Liver (tissue), 9 donors: ENCODE measurements around the gene ZNF778. TPM values are rescaled to one million over a fixed set of nuclear protein-coding genes. Genes with fewer than 3 reads are reported as not detected.

Experiments used
- DNase-seq: peaks from one replicate; pipeline ENCODE4 v3.0.0-alpha.2; 2017; ENCODE audit warnings: low spot score
- H3K27ac ChIP-seq, 2 donors: one replicate each; pipeline ENCODE4 v1.7.0; 2013; ENCODE audit warnings: inconsistent platforms in 2 of 2, low read length in 2 of 2, control low read depth in 1 of 2, low read depth in 1 of 2, mild to moderate bottlenecking in 1 of 2
- H3K27me3 ChIP-seq, 4 donors: one replicate each; pipeline versions ENCODE4 v1.6.1 to v1.7.0; 2013; ENCODE audit warnings: low read length in 3 of 4, inconsistent platforms in 1 of 4, mild to moderate bottlenecking in 1 of 4, moderate library complexity in 1 of 4; ENCODE audit not compliant: control insufficient read depth in 4 of 4, insufficient read depth in 4 of 4
- H3K36me3 ChIP-seq, 4 donors: one replicate each; pipeline versions ENCODE4 v1.6.1 to v1.7.0; 2013; ENCODE audit warnings: low read length in 3 of 4, mild to moderate bottlenecking in 3 of 4, low read depth in 1 of 4, moderate library complexity in 1 of 4; ENCODE audit not compliant: control insufficient read depth in 4 of 4, insufficient read depth in 3 of 4
- H3K4me1 ChIP-seq, 4 donors: one replicate each; pipeline versions ENCODE4 v1.6.1 to v1.7.0; 2013; ENCODE audit warnings: low read length in 3 of 4, mild to moderate bottlenecking in 3 of 4, moderate library complexity in 1 of 4; ENCODE audit not compliant: control insufficient read depth in 4 of 4, insufficient read depth in 4 of 4
- H3K4me3 ChIP-seq, 3 donors: one replicate each; pipeline versions ENCODE4 v1.6.1 to v1.7.0; 2013; ENCODE audit warnings: low read length in 3 of 3, control low read depth in 1 of 3, low read depth in 1 of 3, mild to moderate bottlenecking in 1 of 3
- H3K9ac ChIP-seq, 2 donors: one replicate each; pipeline ENCODE4 v1.7.0; 2013; ENCODE audit warnings: low read length in 2 of 2, mild to moderate bottlenecking in 2 of 2, moderate library complexity in 2 of 2, control low read depth in 1 of 2, low read depth in 1 of 2
- H3K9me3 ChIP-seq, 4 donors: one replicate each; pipeline versions ENCODE4 v1.6.1 to v1.7.0; 2013; ENCODE audit warnings: low read length in 3 of 4; ENCODE audit not compliant: control insufficient read depth in 4 of 4
- FOXA1 ChIP-seq: IDR thresholded peaks from 2 replicates; pipeline ENCODE4 v1.6.1; 2016; ENCODE audit warnings: antibody characterized with exemption
- FOXA2 ChIP-seq: IDR thresholded peaks from 2 replicates; pipeline ENCODE4 v1.6.1; 2016; ENCODE audit warnings: antibody characterized with exemption
- GABPA ChIP-seq, 2 donors: IDR thresholded peaks in 1 of 2; conservative IDR thresholded peaks in 1 of 2; 2 replicates each; pipeline ENCODE4 v1.6.1; 2016; ENCODE audit warnings: antibody characterized with exemption in 2 of 2, mild to moderate bottlenecking in 1 of 2, moderate library complexity in 1 of 2
- HNF4G ChIP-seq: IDR thresholded peaks from 2 replicates; pipeline ENCODE4 v1.6.1; 2016; ENCODE audit warnings: antibody characterized with exemption
- MAX ChIP-seq: IDR thresholded peaks from 2 replicates; pipeline ENCODE4 v1.6.1; 2016; ENCODE audit warnings: antibody characterized with exemption
- NR2F2 ChIP-seq: IDR thresholded peaks from 2 replicates; pipeline ENCODE4 v1.6.1; 2016; ENCODE audit warnings: antibody characterized with exemption
- RAD21 ChIP-seq, 2 donors: IDR thresholded peaks; 2 replicates each; pipeline ENCODE4 v1.6.1; 2016; ENCODE audit warnings: antibody characterized with exemption in 2 of 2, mild to moderate bottlenecking in 2 of 2
- REST ChIP-seq: IDR thresholded peaks from 2 replicates; pipeline ENCODE4 v1.6.1; 2016; ENCODE audit warnings: antibody characterized with exemption, mild to moderate bottlenecking
- RXRA ChIP-seq, 2 donors: IDR thresholded peaks; 2 replicates each; pipeline ENCODE4 v1.6.1; 2017 to 2018; ENCODE audit warnings: antibody characterized with exemption in 2 of 2, mild to moderate bottlenecking in 1 of 2
- TAF1 ChIP-seq: conservative IDR thresholded peaks from 2 replicates; pipeline ENCODE4 v1.6.1; 2016; ENCODE audit warnings: antibody characterized with exemption, mild to moderate bottlenecking
- YY1 ChIP-seq: IDR thresholded peaks from 2 replicates; pipeline ENCODE4 v1.6.1; 2016; ENCODE audit warnings: antibody characterized with exemption, mild to moderate bottlenecking
- WGBS: extraction: QIAGEN DNeasy Blood & Tissue Kit; methylation state at CpG from one replicate; pipeline ENCODE4 v1.1.7; 2013; 5-methylcytosine and 5-hydroxymethylcytosine counted together
- polyA plus RNA-seq, 2 donors: library from polyadenylated mRNA; stranded (reverse) in 1 of 2; unstranded in 1 of 2; fragments of 200-250 nt in 1 of 2; fragments of >200 nt in 1 of 2; fragmentation: Nextera tagmentation in 1 of 2; extraction: Ambion mirVana in 1 of 2; gene quantifications; one replicate each; pipeline versions ENCODE4 v1.2.1 to v1.2.3, GENCODE V29; 2013 to 2015
- total RNA-seq, 2 donors: library from RNA; depleted of rRNA; stranded (reverse); fragments of >200 nt; gene quantifications; one replicate each; pipeline ENCODE4 v1.2.3, GENCODE V29; 2014
- TF ChIP-seq, protein P1 (sequence below): fragments of 150-350 bp; IDR thresholded peaks from 2 replicates; pipeline ENCODE4 v1.5.1; 2017; ENCODE audit warnings: improper control_type of control experiment, low read depth, low read length; ENCODE audit not compliant: missing input control
- TF ChIP-seq, protein P2 (sequence below): IDR thresholded peaks from 2 replicates; pipeline ENCODE4 v1.6.1; 2016; ENCODE audit warnings: antibody characterized with exemption
- donor health status: healthy.
- donor health status: healthy.
- donor health status: healthy.
- donor health status: healthy.
- donor health status: healthy.

ZNF778 gene
- total and polyA plus RNA-seq, 4 donors, result 0.75 to 9.2 (median 4.2) TPM

DNA sequence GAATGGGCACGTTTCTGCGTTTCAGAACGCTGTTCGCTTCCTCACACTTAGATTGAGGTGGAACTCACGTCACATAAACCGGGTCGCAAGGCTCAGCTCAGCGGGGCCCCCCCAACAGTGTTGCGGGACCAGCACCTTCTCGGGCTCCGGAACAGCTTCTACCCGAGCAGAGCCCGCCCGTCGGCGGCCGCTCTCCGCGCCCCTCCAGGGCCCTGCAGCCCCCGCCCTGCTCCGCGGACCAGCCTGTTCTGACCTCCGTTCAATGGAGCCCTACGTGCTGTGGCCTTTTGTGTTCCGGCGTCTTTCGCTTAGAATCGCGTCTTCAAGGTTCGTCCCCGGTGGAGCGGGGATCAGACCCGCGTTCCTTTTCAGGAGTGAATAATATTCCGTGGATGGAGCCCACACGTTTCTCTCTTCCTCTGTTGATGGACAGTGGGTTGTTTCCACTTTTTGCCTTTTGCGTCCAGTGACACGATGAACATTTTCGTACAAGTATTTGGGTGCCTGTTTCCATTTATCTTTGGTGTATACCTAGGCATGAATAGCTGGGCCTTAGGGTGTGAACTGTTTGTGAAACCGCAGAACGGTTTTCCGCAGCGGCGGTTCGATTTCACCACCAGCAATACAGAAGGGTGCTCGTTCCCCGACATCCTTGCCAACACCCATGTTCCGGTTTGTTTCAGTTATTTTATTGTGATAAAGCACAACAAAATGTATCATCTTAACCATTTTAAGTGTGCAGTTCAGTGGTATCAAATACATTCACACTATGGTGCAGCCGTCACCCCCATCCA is 14.9 kb upstream of the ZNF778 start:
- Histone ChIP-seq H3K9ac (no peak overlapping the region), H3K27me3 (peaks cover 0 to 13% (median 10%) of the 10 kb centered on the region in 4 donors), H3K4me1 (peaks cover 0 to 10% (median 9%) of the 10 kb centered on the region in 4 donors), H3K9me3 (peaks cover 0 to 6% (median 1%) of the 10 kb centered on the region in 4 donors), H3K27ac (no peak overlapping the region), H3K4me3 (no peak overlapping the region), H3K36me3 (no peaks in the 10 kb centered on the region)
- 47% methylated on average over 49 of the region's 49 CpGs for WGBS
- TF ChIP-seq GABPA (IDR thresholded peaks at IDR 0.05 in 1 of 2, conservative IDR thresholded peaks at IDR 0.05 in 1 of 2), result no peak
- no peak for TF ChIP-seq YY1
- TF ChIP-seq FOXA2, result no peak
- TF ChIP-seq, protein P1, sequence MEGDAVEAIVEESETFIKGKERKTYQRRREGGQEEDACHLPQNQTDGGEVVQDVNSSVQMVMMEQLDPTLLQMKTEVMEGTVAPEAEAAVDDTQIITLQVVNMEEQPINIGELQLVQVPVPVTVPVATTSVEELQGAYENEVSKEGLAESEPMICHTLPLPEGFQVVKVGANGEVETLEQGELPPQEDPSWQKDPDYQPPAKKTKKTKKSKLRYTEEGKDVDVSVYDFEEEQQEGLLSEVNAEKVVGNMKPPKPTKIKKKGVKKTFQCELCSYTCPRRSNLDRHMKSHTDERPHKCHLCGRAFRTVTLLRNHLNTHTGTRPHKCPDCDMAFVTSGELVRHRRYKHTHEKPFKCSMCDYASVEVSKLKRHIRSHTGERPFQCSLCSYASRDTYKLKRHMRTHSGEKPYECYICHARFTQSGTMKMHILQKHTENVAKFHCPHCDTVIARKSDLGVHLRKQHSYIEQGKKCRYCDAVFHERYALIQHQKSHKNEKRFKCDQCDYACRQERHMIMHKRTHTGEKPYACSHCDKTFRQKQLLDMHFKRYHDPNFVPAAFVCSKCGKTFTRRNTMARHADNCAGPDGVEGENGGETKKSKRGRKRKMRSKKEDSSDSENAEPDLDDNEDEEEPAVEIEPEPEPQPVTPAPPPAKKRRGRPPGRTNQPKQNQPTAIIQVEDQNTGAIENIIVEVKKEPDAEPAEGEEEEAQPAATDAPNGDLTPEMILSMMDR, result no peak
- TF ChIP-seq TAF1, result no peak
- no peak for TF ChIP-seq HNF4G
- no peak for DNase-seq

GRCh38 chr16:89207993-89208392 is 9.5 kb upstream of the ZNF778 start:
- Histone ChIP-seq H3K4me3 (no peak overlapping the region), H3K27ac (no peak overlapping the region), H3K36me3 (no peaks in the 10 kb centered on the region), H3K9ac (no peak overlapping the region), H3K9me3 (peaks cover 0 to 1% (median 0%) of the 10 kb centered on the region in 4 donors), H3K27me3 (peaks cover 0 to 3% (median under 1%) of the 10 kb centered on the region in 4 donors), H3K4me1 (no peaks in the 10 kb centered on the region)
- 93% methylated on average over 4 of the region's 4 CpGs for WGBS
- no peak for DNase-seq
- no peak for TF ChIP-seq MAX
- TF ChIP-seq RXRA (IDR thresholded peaks at IDR 0.05), result no peak
- TF ChIP-seq TAF1, result no peak
- no peak for TF ChIP-seq FOXA2
- TF ChIP-seq HNF4G, result no peak
- TF ChIP-seq, protein P2, sequence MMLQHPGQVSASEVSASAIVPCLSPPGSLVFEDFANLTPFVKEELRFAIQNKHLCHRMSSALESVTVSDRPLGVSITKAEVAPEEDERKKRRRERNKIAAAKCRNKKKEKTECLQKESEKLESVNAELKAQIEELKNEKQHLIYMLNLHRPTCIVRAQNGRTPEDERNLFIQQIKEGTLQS, result no peak
- TF ChIP-seq RAD21 (IDR thresholded peaks at IDR 0.05), result no peak
- no peak for TF ChIP-seq FOXA1
- TF ChIP-seq YY1, result no peak
- TF ChIP-seq REST, result no peak
- TF ChIP-seq NR2F2, result no peak
